ENCODE measurements around the gene CLCN2.

The CLCN2 gene

DNA sequence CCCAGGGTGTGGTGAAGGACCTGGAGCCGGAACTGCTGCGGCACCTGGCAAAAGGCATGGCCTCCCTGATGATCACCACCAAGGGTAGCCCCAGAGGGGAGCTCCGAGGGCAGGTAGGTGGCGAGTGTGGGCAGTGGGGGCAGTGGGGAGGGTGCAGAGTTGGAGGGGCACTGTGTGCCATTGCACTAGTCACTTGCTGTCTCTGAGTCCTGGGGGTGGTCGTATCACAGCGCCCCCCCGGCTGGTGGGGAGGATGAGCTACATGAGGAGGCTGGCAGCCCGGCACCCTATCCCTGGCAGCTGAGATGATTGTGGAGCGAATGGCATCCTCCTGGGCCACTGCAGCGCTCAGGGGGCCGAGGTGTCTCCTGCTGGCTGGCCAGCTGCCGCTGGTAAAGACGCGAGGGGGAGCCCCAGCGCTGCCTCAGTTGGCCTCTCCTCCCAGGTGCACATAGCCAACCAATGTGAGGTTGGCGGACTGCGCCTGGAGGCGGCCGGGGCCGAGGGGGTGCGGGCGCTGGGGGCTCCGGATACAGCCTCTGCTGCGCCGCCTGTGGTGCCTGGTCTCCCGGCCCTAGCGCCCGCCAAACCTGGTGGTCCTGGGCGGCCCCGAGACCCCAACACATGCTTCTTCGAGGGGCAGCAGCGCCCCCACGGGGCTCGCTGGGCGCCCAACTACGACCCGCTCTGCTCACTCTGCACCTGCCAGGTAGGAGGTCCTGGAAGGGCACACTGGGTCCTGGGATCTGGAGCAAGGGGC, 24.8 kb upstream of the CLCN2 start:
- H3K4me3 ChIP-seq (ENCODE audit: low read depth, low read length), result no peak overlapping the region
- TF ChIP-seq, protein P1, sequence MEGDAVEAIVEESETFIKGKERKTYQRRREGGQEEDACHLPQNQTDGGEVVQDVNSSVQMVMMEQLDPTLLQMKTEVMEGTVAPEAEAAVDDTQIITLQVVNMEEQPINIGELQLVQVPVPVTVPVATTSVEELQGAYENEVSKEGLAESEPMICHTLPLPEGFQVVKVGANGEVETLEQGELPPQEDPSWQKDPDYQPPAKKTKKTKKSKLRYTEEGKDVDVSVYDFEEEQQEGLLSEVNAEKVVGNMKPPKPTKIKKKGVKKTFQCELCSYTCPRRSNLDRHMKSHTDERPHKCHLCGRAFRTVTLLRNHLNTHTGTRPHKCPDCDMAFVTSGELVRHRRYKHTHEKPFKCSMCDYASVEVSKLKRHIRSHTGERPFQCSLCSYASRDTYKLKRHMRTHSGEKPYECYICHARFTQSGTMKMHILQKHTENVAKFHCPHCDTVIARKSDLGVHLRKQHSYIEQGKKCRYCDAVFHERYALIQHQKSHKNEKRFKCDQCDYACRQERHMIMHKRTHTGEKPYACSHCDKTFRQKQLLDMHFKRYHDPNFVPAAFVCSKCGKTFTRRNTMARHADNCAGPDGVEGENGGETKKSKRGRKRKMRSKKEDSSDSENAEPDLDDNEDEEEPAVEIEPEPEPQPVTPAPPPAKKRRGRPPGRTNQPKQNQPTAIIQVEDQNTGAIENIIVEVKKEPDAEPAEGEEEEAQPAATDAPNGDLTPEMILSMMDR (IDR thresholded peaks at IDR 0.05; ENCODE audit: low read depth, low read length), result no peak

DNA sequence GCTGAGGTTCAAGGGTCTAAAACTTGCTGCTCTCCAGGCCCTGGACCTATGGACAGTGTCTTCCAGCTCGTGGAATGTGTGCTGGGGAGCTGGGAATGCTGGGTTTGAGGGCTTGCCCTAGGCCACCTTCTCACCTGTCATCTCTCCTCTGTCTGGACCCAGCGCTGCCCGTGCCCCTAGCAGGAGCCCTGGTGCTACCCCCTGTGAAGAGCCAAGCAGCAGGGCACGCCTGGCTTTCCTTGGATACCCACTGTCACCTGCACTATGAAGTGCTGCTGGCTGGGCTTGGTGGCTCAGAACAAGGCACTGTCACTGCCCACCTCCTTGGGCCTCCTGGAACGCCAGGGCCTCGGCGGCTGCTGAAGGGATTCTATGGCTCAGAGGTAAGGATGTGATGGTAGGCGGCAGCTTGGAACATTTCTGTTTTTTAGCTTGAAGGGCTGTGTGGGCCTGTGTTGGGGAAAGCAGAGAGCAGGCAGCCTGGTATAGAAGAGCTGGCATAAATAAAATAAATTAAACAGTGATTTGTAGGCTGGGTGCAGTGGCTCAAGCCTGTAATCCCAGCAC, 23.5 kb upstream of the CLCN2 start:
- no peak overlapping the region for H3K4me3 ChIP-seq (ENCODE audit: low read depth, low read length)
- TF ChIP-seq, protein P1 (IDR thresholded peaks at IDR 0.05; ENCODE audit: low read depth, low read length), result no peak

DNA sequence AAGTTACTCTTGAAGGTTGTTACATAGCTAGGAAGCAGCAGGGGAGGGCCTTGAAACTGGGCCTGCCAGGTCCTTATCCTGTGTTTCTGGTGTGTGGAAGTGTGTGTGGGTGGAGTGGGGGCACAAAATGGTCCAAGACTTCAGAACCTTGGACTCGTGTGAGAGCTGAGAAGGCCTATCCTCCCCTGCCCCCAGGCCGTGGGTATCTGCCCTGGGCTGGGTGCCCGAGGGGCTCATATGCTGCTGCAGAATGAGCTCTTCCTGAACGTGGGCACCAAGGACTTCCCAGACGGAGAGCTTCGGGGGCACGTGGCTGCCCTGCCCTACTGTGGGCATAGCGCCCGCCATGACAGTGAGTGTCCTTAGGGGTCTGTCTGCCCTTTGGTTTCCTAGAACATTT, 22.9 kb upstream of the CLCN2 start:
- TF ChIP-seq, protein P1 (IDR thresholded peaks at IDR 0.05; ENCODE audit: low read depth, low read length), result no peak
- H3K4me3 ChIP-seq (ENCODE audit: low read depth, low read length), result no peak overlapping the region

DNA sequence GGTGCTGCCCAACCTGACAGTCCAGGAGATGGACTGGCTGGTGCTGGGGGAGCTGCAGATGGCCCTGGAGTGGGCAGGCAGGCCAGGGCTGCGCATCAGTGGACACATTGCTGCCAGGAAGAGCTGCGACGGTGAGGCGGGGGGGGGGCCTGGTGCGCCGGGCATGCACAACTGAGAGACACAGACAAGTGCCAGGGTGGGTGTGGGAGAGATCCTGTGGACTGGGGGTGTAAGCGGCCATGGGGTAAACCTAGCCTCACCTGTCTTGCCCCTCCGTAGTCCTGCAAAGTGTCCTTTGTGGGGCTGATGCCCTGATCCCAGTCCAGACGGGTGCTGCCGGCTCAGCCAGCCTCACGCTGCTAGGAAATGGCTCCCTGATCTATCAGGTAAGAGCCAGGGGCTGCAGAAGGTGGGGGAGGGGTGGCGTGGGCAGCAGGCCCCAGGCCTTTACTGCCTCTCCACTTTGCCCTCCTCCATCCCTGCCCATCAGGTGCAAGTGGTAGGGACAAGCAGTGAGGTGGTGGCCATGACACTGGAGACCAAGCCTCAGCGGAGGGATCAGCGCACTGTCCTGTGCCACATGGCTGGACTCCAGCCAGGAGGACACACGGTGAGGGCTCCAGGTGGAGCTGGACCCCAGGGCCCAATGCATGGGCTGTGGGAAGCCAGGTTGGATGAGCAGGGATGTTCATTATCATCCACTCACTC, 21.8 kb upstream of the CLCN2 start:
- H3K4me3 ChIP-seq (ENCODE audit: low read depth, low read length), result no peak overlapping the region
- TF ChIP-seq, protein P1 (IDR thresholded peaks at IDR 0.05; ENCODE audit: low read depth, low read length), result no peak

DNA sequence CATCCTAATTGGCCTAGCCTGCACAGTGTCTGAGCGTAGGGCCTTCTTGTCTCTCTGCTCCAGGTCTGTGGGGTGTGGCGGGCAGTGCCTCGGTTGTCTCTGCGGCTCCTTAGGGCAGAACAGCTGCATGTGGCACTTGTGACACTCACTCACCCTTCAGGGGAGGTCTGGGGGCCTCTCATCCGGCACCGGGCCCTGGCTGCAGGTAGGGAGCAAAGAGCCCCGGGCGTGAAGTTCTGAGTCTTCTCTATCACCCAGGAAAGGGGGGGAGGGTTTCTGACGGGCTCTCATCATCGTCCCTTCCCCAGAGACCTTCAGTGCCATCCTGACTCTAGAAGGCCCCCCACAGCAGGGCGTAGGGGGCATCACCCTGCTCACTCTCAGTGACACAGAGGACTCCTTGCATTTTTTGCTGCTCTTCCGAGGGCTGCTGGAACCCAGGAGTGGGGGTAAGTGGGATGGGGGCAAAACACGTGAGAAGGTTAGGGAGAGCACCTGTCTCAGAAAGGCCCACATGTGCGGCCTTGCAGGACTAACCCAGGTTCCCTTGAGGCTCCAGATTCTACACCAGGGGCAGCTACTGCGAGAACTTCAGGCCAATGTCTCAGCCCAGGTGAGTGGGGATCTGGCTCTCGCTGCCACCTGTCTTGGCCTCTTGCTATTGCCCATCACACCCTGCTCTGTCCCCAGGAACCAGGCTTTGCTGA, 21.1 kb upstream of the CLCN2 start:
- TF ChIP-seq, protein P1 (IDR thresholded peaks at IDR 0.05; ENCODE audit: low read depth, low read length), result no peak
- H3K4me3 ChIP-seq (ENCODE audit: low read depth, low read length), result no peak overlapping the region

DNA sequence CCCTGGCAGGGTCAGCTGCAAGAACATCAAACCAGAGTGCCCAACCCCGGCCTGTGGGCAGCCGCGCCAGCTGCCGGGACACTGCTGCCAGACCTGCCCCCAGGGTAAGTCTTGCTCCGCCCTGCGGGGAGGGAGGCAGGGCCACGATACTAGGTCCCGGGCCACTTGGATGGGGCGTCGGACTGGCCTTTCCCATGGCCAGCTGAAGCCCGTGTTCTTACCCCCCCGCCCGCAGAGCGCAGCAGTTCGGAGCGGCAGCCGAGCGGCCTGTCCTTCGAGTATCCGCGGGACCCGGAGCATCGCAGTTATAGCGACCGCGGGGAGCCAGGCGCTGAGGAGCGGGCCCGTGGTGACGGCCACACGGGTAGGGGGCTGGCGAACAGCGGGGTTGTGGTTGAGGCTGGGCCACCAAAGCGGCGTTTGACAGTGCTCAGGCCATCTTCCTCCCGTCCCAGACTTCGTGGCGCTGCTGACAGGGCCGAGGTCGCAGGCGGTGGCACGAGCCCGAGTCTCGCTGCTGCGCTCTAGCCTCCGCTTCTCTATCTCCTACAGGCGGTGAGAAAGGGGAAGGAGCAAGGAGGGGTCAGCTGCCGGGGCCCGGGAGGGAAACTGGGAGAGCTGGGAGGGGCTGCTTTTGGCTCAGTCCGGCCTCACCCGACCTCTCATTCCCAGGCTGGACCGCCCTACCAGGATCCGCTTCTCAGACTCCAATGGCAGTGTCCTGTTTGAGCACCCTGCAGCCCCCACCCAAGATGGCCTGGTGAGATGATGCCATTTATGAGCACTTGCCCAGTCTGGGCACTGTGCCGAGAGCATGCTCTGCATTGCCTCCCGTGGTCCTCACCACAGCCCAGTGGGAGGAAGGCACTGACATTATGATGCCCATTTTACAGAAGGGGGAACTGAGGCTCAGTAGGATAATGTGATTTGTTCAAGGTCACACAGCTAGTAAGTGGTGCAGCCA, 20.1 kb upstream of the CLCN2 start:
- H3K4me3 ChIP-seq (ENCODE audit: low read depth, low read length), result no peak overlapping the region

More for the DNA sequence above, 20.1 kb upstream of the CLCN2 start:
- TF ChIP-seq, protein P1 (IDR thresholded peaks at IDR 0.05; ENCODE audit: low read depth, low read length), result no peak
